GM23248 (cell line): ENCODE data around the gene PARP11.

Experiments
- EZH2 ChIP-seq: fragments of 200-600 bp; sonication (generic); IDR thresholded peaks from 2 replicates; pipeline ENCODE4 v1.6.1; 2018; ENCODE audit warnings: antibody characterized with exemption, mild to moderate bottlenecking; ENCODE audit not compliant: insufficient read depth, poor library complexity, severe bottlenecking
- EZH2phosphoT487 ChIP-seq: fragments of 200-600 bp; sonication (generic); IDR thresholded peaks from 2 replicates; pipeline ENCODE4 v1.6.1; 2018; ENCODE audit warnings: antibody characterized with exemption, moderate library complexity, mild to moderate bottlenecking, low read depth; ENCODE audit not compliant: insufficient read depth

DNA sequence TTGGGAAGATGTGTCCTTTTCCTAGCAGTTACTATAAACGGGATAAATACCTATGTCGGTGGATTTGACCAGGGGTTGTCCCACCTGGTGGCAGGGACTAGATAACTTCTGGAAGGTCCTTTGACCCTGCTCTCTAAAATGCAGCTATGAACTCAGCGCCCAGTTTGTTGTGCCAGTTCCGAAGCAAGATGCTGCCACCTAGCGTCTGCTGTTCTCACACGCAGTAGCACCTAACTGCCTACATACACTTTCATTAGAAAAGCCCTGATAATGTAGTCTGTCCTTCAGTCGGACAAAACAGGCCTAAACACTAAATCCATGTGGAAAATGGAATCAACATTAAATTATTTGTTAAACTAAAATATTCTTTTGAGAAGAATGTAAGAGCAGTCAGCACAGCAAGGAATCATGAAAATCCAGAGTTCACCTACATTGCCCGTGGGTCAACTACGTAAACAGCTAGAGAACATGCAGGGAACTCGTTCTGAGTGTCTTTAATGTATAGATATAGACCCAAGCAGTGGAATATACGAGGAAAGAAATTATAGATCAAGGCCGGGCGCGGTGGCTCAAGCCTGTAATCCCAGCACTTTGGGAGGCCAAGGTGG is 69.2 kb downstream of the PARP11 start:
- TF ChIP-seq EZH2phosphoT487 (no peak), EZH2 (no peak)
